Mesendoderm (in vitro differentiated cells): ENCODE data around the gene MLH3.

Source experiments
- DNase-seq: peaks from one replicate; pipeline ENCODE4 v3.0.0; 2013
- H2AK5ac ChIP-seq: 2 replicates; pipeline ENCODE4 v1.6.1; 2013; ENCODE audit warnings: low read length, inconsistent platforms
- H2BK120ac ChIP-seq: 2 replicates; pipeline ENCODE4 v1.6.1; 2013; ENCODE audit warnings: low read depth, mild to moderate bottlenecking, low read length, moderate library complexity, mixed read lengths
- H2BK15ac ChIP-seq: replicated peaks from 2 replicates; pipeline ENCODE4 v1.6.1; 2013; ENCODE audit warnings: low read depth, mild to moderate bottlenecking, moderate library complexity
- H2BK5ac ChIP-seq: 2 replicates; pipeline ENCODE4 v1.6.1; 2013; ENCODE audit warnings: low read length, inconsistent platforms
- H3K18ac ChIP-seq: 2 replicates; pipeline ENCODE4 v1.6.1; 2013; ENCODE audit warnings: mild to moderate bottlenecking, low read length, mixed read lengths
- H3K23ac ChIP-seq: one replicate; pipeline ENCODE4 v1.6.1; 2013; ENCODE audit warnings: low read length
- H3K27ac ChIP-seq: 2 replicates; pipeline ENCODE4 v1.5.1; 2013; ENCODE audit warnings: low read depth, mild to moderate bottlenecking, inconsistent platforms, low read length, moderate library complexity
- H3K27me3 ChIP-seq: 2 replicates; pipeline ENCODE4 v1.6.1; 2013; ENCODE audit warnings: low read length, control low read depth, mild to moderate bottlenecking, inconsistent platforms; ENCODE audit not compliant: insufficient read depth, poor library complexity
- H3K36me3 ChIP-seq: 2 replicates; pipeline ENCODE4 v1.6.1; 2013; ENCODE audit warnings: low read length, inconsistent platforms; ENCODE audit not compliant: control insufficient read depth, insufficient read depth
- H3K4ac ChIP-seq: one replicate; pipeline ENCODE4 v1.6.1; 2013; ENCODE audit warnings: low read depth, mild to moderate bottlenecking, low read length, moderate library complexity
- H3K4me1 ChIP-seq: 2 replicates; pipeline ENCODE4 v1.6.1; 2013; ENCODE audit warnings: low read depth, low read length, inconsistent platforms; ENCODE audit not compliant: control insufficient read depth
- H3K4me2 ChIP-seq: 2 replicates; pipeline ENCODE4 v1.6.1; 2013; ENCODE audit warnings: low read length
- H3K4me3 ChIP-seq: 2 replicates; pipeline ENCODE4 v1.5.1; 2013; ENCODE audit warnings: mild to moderate bottlenecking, low read length
- H3K56ac ChIP-seq: one replicate; pipeline ENCODE4 v1.6.1; 2013; ENCODE audit warnings: low read length
- H3K79me1 ChIP-seq: 2 replicates; pipeline ENCODE4 v1.6.1; 2013; ENCODE audit warnings: low read length, inconsistent platforms
- H3K79me2 ChIP-seq: 2 replicates; pipeline ENCODE4 v1.6.1; 2013; ENCODE audit warnings: mild to moderate bottlenecking, low read length; ENCODE audit not compliant: control insufficient read depth, insufficient read depth
- H3K9ac ChIP-seq: 2 replicates; pipeline ENCODE4 v1.6.1; 2013; ENCODE audit warnings: low read length, inconsistent platforms
- H4K5ac ChIP-seq: one replicate; pipeline ENCODE4 v1.6.1; 2013; ENCODE audit warnings: low read length
- H4K8ac ChIP-seq: one replicate; pipeline ENCODE4 v1.6.1; 2013; ENCODE audit warnings: low read depth, mild to moderate bottlenecking, control low read depth, low read length, moderate library complexity
- WGBS: extraction: QIAGEN DNeasy Blood & Tissue Kit; methylation state at CpG from one replicate; pipeline ENCODE4 v1.1.7; 2013; ENCODE audit warnings: low lambda C conversion rate, missing lambda C conversion rate; ENCODE audit not compliant: insufficient coverage; ENCODE audit errors: extremely low coverage; 5-methylcytosine and 5-hydroxymethylcytosine counted together

MLH3 gene

GRCh38 chr14:75053396-75054291 lies 2.4 kb upstream of the MLH3 start:
- H2BK120ac ChIP-seq: no peak overlapping the region
- H3K27ac ChIP-seq: no peak overlapping the region
- no peak overlapping the region for H2AK5ac ChIP-seq
- H3K4me3 ChIP-seq: no peak overlapping the region
- no peak overlapping the region for H3K4ac ChIP-seq
- DNase-seq: no peak
- H2BK15ac ChIP-seq: no peak overlapping the region
- H3K18ac ChIP-seq: no peak overlapping the region
- no peaks in the 10 kb centered on the region for H3K79me2 ChIP-seq
- H3K79me1 ChIP-seq: no peaks in the 10 kb centered on the region
- H3K23ac ChIP-seq: no peak overlapping the region
- WGBS: no CpG with 5 or more reads among the region's 5 CpGs
- H3K36me3 ChIP-seq: no peaks in the 10 kb centered on the region
- no peaks in the 10 kb centered on the region for H3K27me3 ChIP-seq
- no peaks in the 10 kb centered on the region for H3K4me1 ChIP-seq
- H4K5ac ChIP-seq: no peak overlapping the region
- H4K8ac ChIP-seq: no peak overlapping the region
- no peak overlapping the region for H3K9ac ChIP-seq
- H3K4me2 ChIP-seq: no peak overlapping the region
- no peak overlapping the region for H3K56ac ChIP-seq
- H2BK5ac ChIP-seq: no peak overlapping the region

- Histone ChIP-seq H2BK15ac (no peak overlapping the region), H3K23ac (no peak overlapping the region), H2BK5ac (no peak overlapping the region), H3K27ac (no peak overlapping the region), H4K5ac (no peak overlapping the region), H2AK5ac (no peak overlapping the region), H3K79me1 (no peaks in the 10 kb centered on the region), H3K4me2 (no peak overlapping the region), H3K79me2 (no peaks in the 10 kb centered on the region), H3K18ac (no peak overlapping the region), H3K36me3 (no peaks in the 10 kb centered on the region), H2BK120ac (no peak overlapping the region), H3K9ac (no peak overlapping the region), H3K4ac (no peak overlapping the region), H3K4me3 (no peak overlapping the region), H3K4me1 (no peaks in the 10 kb centered on the region), H3K56ac (no peak overlapping the region), H3K27me3 (no peaks in the 10 kb centered on the region), H4K8ac (no peak overlapping the region)
- DNase-seq: peak; percentile 14
- 100% methylated on average over 1 of the region's 5 CpGs for WGBS
These were observed 261 bp upstream of the MLH3 start for GRCh38 chr14:75051556-75051899.

- no peak overlapping the region for H3K18ac ChIP-seq
- H2AK5ac ChIP-seq: no peak overlapping the region
- H4K5ac ChIP-seq: no peak overlapping the region
- no peak overlapping the region for H3K9ac ChIP-seq
- no peak overlapping the region for H2BK120ac ChIP-seq
- no peak overlapping the region for H3K27ac ChIP-seq
- no peak overlapping the region for H4K8ac ChIP-seq
- no peak overlapping the region for H3K56ac ChIP-seq
- H3K36me3 ChIP-seq: no peaks in the 10 kb centered on the region
- H3K4ac ChIP-seq: no peak overlapping the region
- DNase-seq: no peak
- H3K79me2 ChIP-seq: no peaks in the 10 kb centered on the region
- no peaks in the 10 kb centered on the region for H3K27me3 ChIP-seq
- H3K4me1 ChIP-seq: no peaks in the 10 kb centered on the region
- H3K23ac ChIP-seq: no peak overlapping the region
- H3K4me3 ChIP-seq: no peak overlapping the region
- no CpG with 5 or more reads among the region's 3 CpGs for WGBS
- H2BK5ac ChIP-seq: no peak overlapping the region
- H2BK15ac ChIP-seq: no peak overlapping the region
- peaks cover 2% of the 10 kb centered on the region for H3K79me1 ChIP-seq
- H3K4me2 ChIP-seq: no peak overlapping the region
These were observed 1.5 kb downstream of the MLH3 start for GRCh38 chr14:75049731-75050201.

- no peak overlapping the region for H2AK5ac ChIP-seq
- no peak overlapping the region for H3K56ac ChIP-seq
- H4K8ac ChIP-seq: no peak overlapping the region
- H3K4me3 ChIP-seq: no peak overlapping the region
- H3K23ac ChIP-seq: no peak overlapping the region
- no peak overlapping the region for H2BK120ac ChIP-seq
- no peak overlapping the region for H3K18ac ChIP-seq
- no peaks in the 10 kb centered on the region for H3K4me1 ChIP-seq
- no peak for DNase-seq
- H4K5ac ChIP-seq: no peak overlapping the region
- no peak overlapping the region for H2BK5ac ChIP-seq
- no peaks in the 10 kb centered on the region for H3K36me3 ChIP-seq
- no peak overlapping the region for H3K9ac ChIP-seq
- H3K4ac ChIP-seq: no peak overlapping the region
- no peak overlapping the region for H3K27ac ChIP-seq
- no peaks in the 10 kb centered on the region for H3K27me3 ChIP-seq
- H2BK15ac ChIP-seq: no peak overlapping the region
- WGBS: no CpG with 5 or more reads among the region's 5 CpGs
- H3K79me2 ChIP-seq: no peaks in the 10 kb centered on the region
- H3K79me1 ChIP-seq: peaks cover 2% of the 10 kb centered on the region
- no peak overlapping the region for H3K4me2 ChIP-seq
These were observed 2.1 kb downstream of the MLH3 start for GRCh38 chr14:75049136-75049535.

GRCh38 chr14:75048101-75048500 lies 3.2 kb downstream of the MLH3 start:
- Histone ChIP-seq H3K27ac (no peak overlapping the region), H3K56ac (no peak overlapping the region), H3K9ac (no peak overlapping the region), H3K79me2 (no peaks in the 10 kb centered on the region), H2BK120ac (no peak overlapping the region), H3K23ac (no peak overlapping the region), H3K4me2 (no peak overlapping the region), H2AK5ac (no peak overlapping the region), H3K18ac (no peak overlapping the region), H3K27me3 (no peaks in the 10 kb centered on the region), H3K4me1 (no peaks in the 10 kb centered on the region), H3K79me1 (peaks cover 2% of the 10 kb centered on the region), H3K4me3 (no peak overlapping the region), H3K36me3 (no peaks in the 10 kb centered on the region), H3K4ac (no peak overlapping the region), H4K8ac (no peak overlapping the region), H4K5ac (no peak overlapping the region), H2BK15ac (no peak overlapping the region), H2BK5ac (no peak overlapping the region)
- WGBS: no CpG with 5 or more reads among the region's 2 CpGs
- no peak for DNase-seq

GRCh38 chr14:75047506-75047905 lies 3.8 kb downstream of the MLH3 start:
- Histone ChIP-seq H4K5ac (no peak overlapping the region), H2BK15ac (no peak overlapping the region), H3K4me3 (no peak overlapping the region), H4K8ac (no peak overlapping the region), H3K23ac (no peak overlapping the region), H2BK5ac (no peak overlapping the region), H3K18ac (no peak overlapping the region), H3K27ac (no peak overlapping the region), H2AK5ac (no peak overlapping the region), H3K79me2 (no peaks in the 10 kb centered on the region), H3K36me3 (no peaks in the 10 kb centered on the region), H3K9ac (no peak overlapping the region), H3K4me1 (no peaks in the 10 kb centered on the region), H2BK120ac (no peak overlapping the region), H3K27me3 (no peaks in the 10 kb centered on the region), H3K4me2 (no peak overlapping the region), H3K4ac (no peak overlapping the region), H3K79me1 (peaks cover 2% of the 10 kb centered on the region), H3K56ac (no peak overlapping the region)
- WGBS: no CpG with 5 or more reads among the region's 4 CpGs
- DNase-seq: no peak
